SHP77 (cell line): Measurements from ENCODE around the gene HES3.
A peak's percentile ranks its signal among the peaks of the same experiment; 100 is the strongest.

Experiments
- DNase-seq, 2 experiments: peaks; one replicate each; lab custom pipeline; 2025; lab: John Stamatoyannopoulos, UW

The HES3 gene

GRCh38 chr1:6243993-6244392 lies at the start of gene HES3:
Gene HES3, plus strand, starts transcription at chr1:6244179. Its CDS starts 187 bp downstream, at chr1:6244366.
- DNase-seq, result no peak

GRCh38 chr1:6197746-6198427 lies 46.1 kb upstream of the HES3 start:
- no peak for DNase-seq

- DNase-seq, result no peak
Observed at GRCh38 chr1:6198646-6199297, 45.2 kb upstream of the HES3 start.

GRCh38 chr1:6199298-6200187 lies 44.4 kb upstream of the HES3 start, which contains the start of gene RPL22:
Gene RPL22, minus strand, starts transcription at chr1:6199595. Its CDS starts 22 bp downstream, at chr1:6199573.
- peak; percentile 98 to 99 for DNase-seq

- DNase-seq, result peak; percentile 72 to 79
Observed at GRCh38 chr1:6200188-6200809, 43.7 kb upstream of the HES3 start.

GRCh38 chr1:6202256-6202655 lies 41.7 kb upstream of the HES3 start:
- DNase-seq, result no peak

- peak; percentile 5 to 45 for DNase-seq
Observed at GRCh38 chr1:6205849-6206519, 38.0 kb upstream of the HES3 start, which contains the start of gene RNF207. Gene RNF207, plus strand, starts transcription at chr1:6206119. Its CDS starts 417 bp downstream, at chr1:6206536.

GRCh38 chr1:6206520-6206855 lies 37.5 kb upstream of the HES3 start:
- no peak for DNase-seq

GRCh38 chr1:6207075-6207885 lies 36.7 kb upstream of the HES3 start:
- no peak for DNase-seq

GRCh38 chr1:6207921-6208320 lies 36.1 kb upstream of the HES3 start:
- DNase-seq, result no peak

GRCh38 chr1:6208723-6209660 lies 35.0 kb upstream of the HES3 start:
- peak in 1 of 2 experiments; percentile 27 for DNase-seq

- DNase-seq, result peak; percentile 5 to 19
Observed at GRCh38 chr1:6209661-6210580, 34.1 kb upstream of the HES3 start.

GRCh38 chr1:6210591-6211355 lies 33.2 kb upstream of the HES3 start:
- no peak for DNase-seq

- DNase-seq, result no peak
Observed at GRCh38 chr1:6211731-6212130, 32.2 kb upstream of the HES3 start.

- no peak for DNase-seq
Observed at GRCh38 chr1:6212193-6212959, 31.6 kb upstream of the HES3 start.

GRCh38 chr1:6218375-6219164 lies 25.4 kb upstream of the HES3 start:
- DNase-seq, result no peak
